ENCODE data around the gene ZNRF2. TPM values are rescaled to one million over a fixed set of nuclear protein-coding genes. Genes with fewer than 3 reads are reported as not detected.

ZNRF2 gene
- total RNA-seq, 1 experiment from 2014 or later: 24.7 TPM

- H3K9me2 ChIP-seq (ENCODE audit: insufficient read depth): no peaks in the 10 kb centered on the region
- no peak overlapping the region for H3K4me2 ChIP-seq
Observed at GRCh38 chr7:30278849-30279652, 5.3 kb upstream of the ZNRF2 start.

GRCh38 chr7:30279653-30279904 lies 4.8 kb upstream of the ZNRF2 start:
- DNase-seq: no peak
- H3K4me3 ChIP-seq: no peak overlapping the region
- CTCF ChIA-PET: no interaction called here
- TF ChIP-seq CTCF (conservative IDR thresholded peaks at IDR 0.05) (no peak), EZH2 (IDR thresholded peaks at IDR 0.05; ENCODE audit: low read depth) (no peak)
- no peaks in the 10 kb centered on the region for H4K20me1 ChIP-seq (ENCODE audit: insufficient read depth)
- no peak overlapping the region for H3K4me2 ChIP-seq
- no peaks in the 10 kb centered on the region for H3K9me2 ChIP-seq (ENCODE audit: insufficient read depth)
- no peaks in the 10 kb centered on the region for H3K79me2 ChIP-seq (ENCODE audit: low read depth)
- no peak overlapping the region for H3K27ac ChIP-seq
- H2AFZ ChIP-seq: no peak overlapping the region
- intact Hi-C loops (cut with micrococcal nuclease; ENCODE audit: unreplicated experiment): loop anchor here (10.0 kb wide), 1 partner anchor 405 kb away; no protein-coding TSS in a partner anchor
- no peaks in the 10 kb centered on the region for H3K9me3 ChIP-seq (ENCODE audit: insufficient read depth, low read depth)
- H3K27me3 ChIP-seq (ENCODE audit: insufficient read depth, low read depth): no peaks in the 10 kb centered on the region
- POLR2A ChIA-PET (ENCODE audit: unreplicated experiment): no interaction called here
- BruUV-seq (replicated peaks): no TSS peak
- H3F3A ChIP-seq (ENCODE audit: insufficient read depth, low read depth): peaks cover 8% of the 10 kb centered on the region; the same call in 1 of the 2 replicates
- H3K4me1 ChIP-seq (replicated peaks; ENCODE audit: insufficient read depth): peaks cover 4% of the 10 kb centered on the region; the same call in 1 of the 2 replicates
- H3K36me3 ChIP-seq (ENCODE audit: low read depth): no peaks in the 10 kb centered on the region

More at GRCh38 chr7:30278849-30279652, 5.3 kb upstream of the ZNRF2 start:
- POLR2A ChIA-PET (ENCODE audit: unreplicated experiment): no interaction called here
- DNase-seq: no peak
- CTCF ChIA-PET: interaction anchor here (1.1 kb wide), 1 partner anchor 17 kb away, joined by 12 read pairs; no protein-coding TSS in a partner anchor
- no peaks in the 10 kb centered on the region for H3K9me3 ChIP-seq (ENCODE audit: insufficient read depth, low read depth)
- intact Hi-C loops (cut with micrococcal nuclease; ENCODE audit: unreplicated experiment): loop anchor here (10.0 kb wide), 1 partner anchor 404 kb away; no protein-coding TSS in a partner anchor
- no peak overlapping the region for H2AFZ ChIP-seq
- no TSS peak for BruUV-seq (replicated peaks)
- no peaks in the 10 kb centered on the region for H4K20me1 ChIP-seq (ENCODE audit: insufficient read depth)
- H3K4me3 ChIP-seq: no peak overlapping the region
- no peak for TF ChIP-seq EZH2 (IDR thresholded peaks at IDR 0.05; ENCODE audit: low read depth)
- no peak for TF ChIP-seq CTCF (conservative IDR thresholded peaks at IDR 0.05)
- no peaks in the 10 kb centered on the region for H3K79me2 ChIP-seq (ENCODE audit: low read depth)
- no peak overlapping the region for H3K27ac ChIP-seq
- H3K4me1 ChIP-seq (replicated peaks; ENCODE audit: insufficient read depth): peaks cover 4% of the 10 kb centered on the region; the same call in 1 of the 2 replicates
- H3K27me3 ChIP-seq (ENCODE audit: insufficient read depth, low read depth): no peaks in the 10 kb centered on the region
- peaks cover 8% of the 10 kb centered on the region; the same call in 1 of the 2 replicates for H3F3A ChIP-seq (ENCODE audit: insufficient read depth, low read depth)
- H3K36me3 ChIP-seq (ENCODE audit: low read depth): no peaks in the 10 kb centered on the region

- BruUV-seq (replicated peaks): no TSS peak
- H3K36me3 ChIP-seq (ENCODE audit: low read depth): no peaks in the 10 kb centered on the region
- CTCF ChIA-PET: no interaction called here
- H3F3A ChIP-seq (ENCODE audit: insufficient read depth, low read depth): peaks cover 8% of the 10 kb centered on the region; the same call in 1 of the 2 replicates
- H3K4me2 ChIP-seq: no peak overlapping the region
- no peak overlapping the region for H3K4me3 ChIP-seq
- H3K27ac ChIP-seq: no peak overlapping the region
- H3K9me3 ChIP-seq (ENCODE audit: insufficient read depth, low read depth): no peaks in the 10 kb centered on the region
- no peaks in the 10 kb centered on the region for H3K9me2 ChIP-seq (ENCODE audit: insufficient read depth)
- no peak for DNase-seq
- no peak overlapping the region for H2AFZ ChIP-seq
- POLR2A ChIA-PET (ENCODE audit: unreplicated experiment): no interaction called here
- H3K79me2 ChIP-seq (ENCODE audit: low read depth): peaks cover under 1% of the 10 kb centered on the region; the same call in 1 of the 2 replicates
- peaks cover 4% of the 10 kb centered on the region; the same call in 1 of the 2 replicates for H3K4me1 ChIP-seq (replicated peaks; ENCODE audit: insufficient read depth)
- intact Hi-C loops (cut with micrococcal nuclease; ENCODE audit: unreplicated experiment): loop anchor here (10.0 kb wide), 1 partner anchor 216 kb away; no protein-coding TSS in a partner anchor
- TF ChIP-seq CTCF (conservative IDR thresholded peaks at IDR 0.05) (no peak), EZH2 (IDR thresholded peaks at IDR 0.05; ENCODE audit: low read depth) (no peak)
- no peaks in the 10 kb centered on the region for H3K27me3 ChIP-seq (ENCODE audit: insufficient read depth, low read depth)
- H4K20me1 ChIP-seq (ENCODE audit: insufficient read depth): no peaks in the 10 kb centered on the region
Observed at GRCh38 chr7:30280631-30281030, 3.8 kb upstream of the ZNRF2 start.

Data from PC-9 (cell line).